Mucosa of descending colon (tissue), 3 donors: Measurements from ENCODE around the gene MT1E. TPM values are rescaled to one million over a fixed set of nuclear protein-coding genes. Genes with fewer than 3 reads are reported as not detected.
"Not testable (repeated sequence)": the region's sequence is repeated elsewhere in the genome, so short reads cannot be mapped to it uniquely, and the experiment has no call there.

Experiments used
- ATAC-seq: fragments of 200-7000 bp; cut with Tn5 transposase; one replicate; pipeline ENCODE4 v1.9.1; 2020; ENCODE audit warnings: mild to moderate bottlenecking, moderate library complexity
- DNase-seq, 3 donors: peaks; one replicate each; pipeline ENCODE4 v3.0.0-alpha.2; 2020
- H3K36me3 ChIP-seq: fragments of 200-600 bp; one replicate; pipeline ENCODE4 v1.8.0; 2021; ENCODE audit warnings: low read depth, mild to moderate bottlenecking
- H3K4me1 ChIP-seq: fragments of 200-600 bp; one replicate; pipeline ENCODE4 v1.8.0; 2021; ENCODE audit warnings: low read depth, mild to moderate bottlenecking
- H3K4me3 ChIP-seq: fragments of 200-600 bp; one replicate; pipeline ENCODE4 v1.8.0; 2021; ENCODE audit warnings: mild to moderate bottlenecking
- H3K9me3 ChIP-seq: fragments of 200-600 bp; one replicate; pipeline ENCODE4 v1.8.0; 2021; ENCODE audit warnings: mild to moderate bottlenecking
- CTCF ChIP-seq: fragments of 200-600 bp; IDR thresholded peaks from one replicate; pipeline ENCODE4 v1.8.0; 2022; ENCODE audit warnings: antibody characterized with exemption, mild to moderate bottlenecking
- intact Hi-C, 2 donors: fragments of 100-400 bp; cut with DNase I in 1 of 2; cut with micrococcal nuclease in 1 of 2; formaldehyde crosslinking; loops; one replicate each; pipeline versions ENCODE4 v1.11.0 to v1.11.1; 2022; cut with DNase I, micrococcal nuclease
- long read RNA-seq, 2 donors: library from polyadenylated mRNA; unstranded; transcript quantifications; one replicate each; pipeline ENCODE4 v2.0.0, GENCODE V29; 2019 to 2021
- total RNA-seq, 3 donors: library from RNA; stranded (reverse); fragmentation: NEBNext Ultra II Directional in 2 of 3; extraction: Animal tissue kit (Norgen Biotek cat#: 25700) in 2 of 3; gene quantifications; one replicate each; pipeline versions ENCODE4 v1.2.1 to v1.2.4, GENCODE V29; 2021 to 2023
- donor health status: DM: no; HTN: no; CAD: no; lungs with moderate emphysema.
- donor health status: DM: no; HTN: no; CAD: no.
- donor health status: DM: no; HTN: yes; CAD: no.

MT1E gene
- total RNA-seq = 100 to 1,000 TPM in 2 of 3 donors, 10 to 100 TPM in 1; 86.6 to 343 (median 237) TPM
- long read RNA-seq, donor 1, transcript MT1E-201 (3 exons, 704 nt) = major isoform, 5 of 6 reads
- long read RNA-seq, donor 1, partial matches to known transcripts = 0 of 6 reads
- long read RNA-seq, donor 1, other reads (novel, unspliced or antisense) = 0 of 6 reads
- long read RNA-seq, donor 2, transcript MT1E-201 (3 exons, 704 nt) = major isoform, 60 of 66 reads
- long read RNA-seq, donor 2, partial matches to known transcripts = 0 of 66 reads
- long read RNA-seq, donor 2, other reads (novel, unspliced or antisense) = 6 of 66 reads

GRCh38 chr16:56625140-56625942 lies at the start of gene MT1E:
TSS of gene MT1E (plus strand) at chr16:56625781. CDS start at chr16:56625852, 71 bp downstream.
- no peaks in the 10 kb centered on the region for H3K9me3 ChIP-seq
- H3K4me3 ChIP-seq = peak within 1 kb of the TSS; percentile 19
- H3K36me3 ChIP-seq = no peaks in the 10 kb centered on the region
- intact Hi-C loops = no loop called here
- H3K4me1 ChIP-seq = peaks cover 5% of the 10 kb centered on the region
- TF ChIP-seq CTCF = no peak
- ATAC-seq (peak; percentile 96), DNase-seq (peak; percentile 84 to 90 (median 90))

- Histone ChIP-seq H3K9me3 (no peaks in the 10 kb centered on the region), H3K4me3 (no peak overlapping the region), H3K4me1 (no peaks in the 10 kb centered on the region), H3K36me3 (no peaks in the 10 kb centered on the region)
- peak; percentile 83 to 91 (median 87) for DNase-seq
- TF ChIP-seq CTCF = peak; percentile 60
- peak; percentile 100 for ATAC-seq
- intact Hi-C loops = loop anchor here (5.0 kb wide), 1 partner anchor 126 kb away; no protein-coding TSS in a partner anchor
These were observed 48.8 kb upstream of the MT1E start for GRCh38 chr16:56576585-56577299.

GRCh38 chr16:56577300-56577625 lies 48.3 kb upstream of the MT1E start:
- TF ChIP-seq CTCF = no peak
- ATAC-seq = no peak
- intact Hi-C loops = loop anchor here (5.0 kb wide), 1 partner anchor 125 kb away; no protein-coding TSS in a partner anchor

GRCh38 chr16:56580391-56581048 lies 45.1 kb upstream of the MT1E start:
- TF ChIP-seq CTCF = no peak
- intact Hi-C loops = no loop called here
- DNase-seq (no peak), ATAC-seq (no peak)
- Histone ChIP-seq H3K4me1 (no peaks in the 10 kb centered on the region), H3K9me3 (no peaks in the 10 kb centered on the region), H3K4me3 (no peak overlapping the region), H3K36me3 (no peaks in the 10 kb centered on the region)

More at GRCh38 chr16:56577300-56577625, 48.3 kb upstream of the MT1E start:
- H3K36me3 ChIP-seq = no peaks in the 10 kb centered on the region
- no peaks in the 10 kb centered on the region for H3K9me3 ChIP-seq
- H3K4me3 ChIP-seq = no peak overlapping the region
- no peaks in the 10 kb centered on the region for H3K4me1 ChIP-seq
- DNase-seq = no peak

GRCh38 chr16:56582911-56583310 lies 42.7 kb upstream of the MT1E start:
- H3K4me1 ChIP-seq, H3K36me3 ChIP-seq, H3K4me3 ChIP-seq, ATAC-seq, H3K9me3 ChIP-seq, DNase-seq, intact Hi-C loops: not testable (repeated sequence)
